SU-DHL-6 (cell line): ENCODE data around the gene CCDC127.

Experiments
- H2AFZ ChIP-seq: fragments of 200-600 bp; sonication (generic); 2 replicates; pipeline ENCODE4 v1.6.1; 2014; ENCODE audit warnings: low read depth, mild to moderate bottlenecking, moderate library complexity, mixed read lengths, antibody characterized with exemption, low read length; ENCODE audit not compliant: severe bottlenecking
- H3F3A ChIP-seq: fragments of 200-600 bp; shearing (Covaris generic); 2 replicates; pipeline ENCODE4 v1.6.0; 2016; ENCODE audit warnings: antibody characterized with exemption, mild to moderate bottlenecking; ENCODE audit not compliant: insufficient read depth
- H3K27ac ChIP-seq: fragments of 200-600 bp; sonication (generic); 2 replicates; pipeline ENCODE4 v1.5.1; 2016; ENCODE audit warnings: low read depth, mild to moderate bottlenecking, low read length, moderate library complexity, mixed read lengths
- H3K27me3 ChIP-seq: fragments of 200-600 bp; sonication (generic), shearing (Covaris generic); 2 replicates; pipeline ENCODE4 v1.6.0; 2014; ENCODE audit warnings: mild to moderate bottlenecking, low read length
- H3K36me3 ChIP-seq: fragments of 200-600 bp; sonication (generic); 2 replicates; pipeline ENCODE4 v1.6.1; 2014; ENCODE audit warnings: mild to moderate bottlenecking, low read length, mixed read lengths
- H3K4me2 ChIP-seq: fragments of 300-600, 200-600 bp; shearing (Covaris generic), sonication (generic); 2 replicates; pipeline ENCODE4 v1.6.0; 2014; ENCODE audit warnings: low read length, low read depth, mild to moderate bottlenecking; ENCODE audit not compliant: poor library complexity, severe bottlenecking
- H3K4me3 ChIP-seq: fragments of 200-600 bp; sonication (generic); 2 replicates; pipeline ENCODE4 v1.5.1; 2014; ENCODE audit warnings: antibody characterized with exemption, low read length, mild to moderate bottlenecking, mixed read lengths; ENCODE audit not compliant: insufficient read depth, poor library complexity, severe bottlenecking
- H3K79me2 ChIP-seq: fragments of 200-600 bp; sonication (generic); 2 replicates; pipeline ENCODE4 v1.6.1; 2014; ENCODE audit warnings: mild to moderate bottlenecking, low read length, moderate library complexity; ENCODE audit not compliant: insufficient read depth
- H3K9ac ChIP-seq: fragments of 200-600 bp; sonication (generic); 2 replicates; pipeline ENCODE4 v1.7.0; 2014; ENCODE audit warnings: mild to moderate bottlenecking, low read length
- H3K9me2 ChIP-seq: fragments of 200-600 bp; sonication (generic); replicated peaks from 2 replicates; pipeline ENCODE4 v1.6.1; 2014; ENCODE audit warnings: low read length; ENCODE audit not compliant: insufficient read depth
- H3K9me3 ChIP-seq: fragments of 200-600 bp; sonication (generic); 2 replicates; pipeline ENCODE4 v1.6.1; 2014; ENCODE audit warnings: low read length, mixed read lengths; ENCODE audit not compliant: insufficient read depth
- H4K20me1 ChIP-seq: fragments of 200-600 bp; sonication (generic); 2 replicates; pipeline ENCODE4 v1.6.1; 2014; ENCODE audit warnings: low read depth, mild to moderate bottlenecking, antibody characterized with exemption, low read length, moderate library complexity, mixed read lengths
- CTCF ChIP-seq: fragments of 200-600 bp; sonication (generic); IDR thresholded peaks from one replicate; pipeline ENCODE4 v1.5.1; 2017; ENCODE audit warnings: antibody characterized with exemption, mild to moderate bottlenecking, low read length, moderate library complexity; ENCODE audit not compliant: insufficient read depth, poor library complexity, severe bottlenecking
- EZH2phosphoT487 ChIP-seq: fragments of 200-600 bp; sonication (generic), shearing (Covaris generic); conservative IDR thresholded peaks from 2 replicates; pipeline ENCODE4 v1.6.1; 2018; ENCODE audit warnings: mild to moderate bottlenecking, antibody characterized with exemption, low read length, moderate library complexity, mixed read lengths

Gene CCDC127

GRCh38 chr5:153256-153655 is 64.7 kb downstream of the CCDC127 start:
- Histone ChIP-seq H3K4me2 (no peak overlapping the region), H3F3A (no peaks in the 10 kb centered on the region)
- TF ChIP-seq EZH2phosphoT487 (no peak), CTCF (no peak)

GRCh38 chr5:152077-152476 is 65.9 kb downstream of the CCDC127 start:
- Histone ChIP-seq H3K9me3 (peaks cover 16% of the 10 kb centered on the region; the same call in 1 of the 2 replicates), H3K36me3 (no peaks in the 10 kb centered on the region), H3K4me3 (no peak overlapping the region), H3K9ac (no peak overlapping the region), H3F3A (no peaks in the 10 kb centered on the region), H3K4me2 (no peak overlapping the region), H2AFZ (no peak overlapping the region), H3K9me2 (no peaks in the 10 kb centered on the region), H4K20me1 (no peaks in the 10 kb centered on the region), H3K27ac (no peak overlapping the region), H3K27me3 (no peaks in the 10 kb centered on the region), H3K79me2 (no peaks in the 10 kb centered on the region)
- TF ChIP-seq EZH2phosphoT487 = no peak
- TF ChIP-seq CTCF = no peak

More at GRCh38 chr5:153256-153655, 64.7 kb downstream of the CCDC127 start:
- H3K9ac ChIP-seq = no peak overlapping the region
- no peaks in the 10 kb centered on the region for H3K9me2 ChIP-seq
- H3K9me3 ChIP-seq = peaks cover 6% of the 10 kb centered on the region; the same call in 1 of the 2 replicates
- no peaks in the 10 kb centered on the region for H3K36me3 ChIP-seq
- no peaks in the 10 kb centered on the region for H3K27me3 ChIP-seq
- no peak overlapping the region for H3K27ac ChIP-seq
- no peaks in the 10 kb centered on the region for H4K20me1 ChIP-seq
- H3K79me2 ChIP-seq = no peaks in the 10 kb centered on the region
- no peak overlapping the region for H2AFZ ChIP-seq
- H3K4me3 ChIP-seq = no peak overlapping the region

- Histone ChIP-seq H3K4me2 (no peak overlapping the region), H3K9ac (no peak overlapping the region), H3K79me2 (no peaks in the 10 kb centered on the region), H3K9me3 (peaks cover 19% of the 10 kb centered on the region; the same call in 1 of the 2 replicates), H4K20me1 (no peaks in the 10 kb centered on the region), H3K4me3 (no peak overlapping the region), H3K36me3 (no peaks in the 10 kb centered on the region), H3K27me3 (no peaks in the 10 kb centered on the region), H3K9me2 (no peaks in the 10 kb centered on the region), H2AFZ (no peak overlapping the region), H3K27ac (no peak overlapping the region), H3F3A (no peaks in the 10 kb centered on the region)
- TF ChIP-seq EZH2phosphoT487 (no peak), CTCF (no peak)
Observed at GRCh38 chr5:150746-151145, 67.2 kb downstream of the CCDC127 start.
